ENCODE data around the gene FBRS. TPM values are rescaled to one million over a fixed set of nuclear protein-coding genes. Genes with fewer than 3 reads are reported as not detected.
"Not testable (repeated sequence)": the region's sequence is repeated elsewhere in the genome, so short reads cannot be mapped to it uniquely, and the experiment has no call there.

FBRS gene
- total RNA-seq, 2 experiments from 2014 or later, result 102 to 142 TPM

DNA sequence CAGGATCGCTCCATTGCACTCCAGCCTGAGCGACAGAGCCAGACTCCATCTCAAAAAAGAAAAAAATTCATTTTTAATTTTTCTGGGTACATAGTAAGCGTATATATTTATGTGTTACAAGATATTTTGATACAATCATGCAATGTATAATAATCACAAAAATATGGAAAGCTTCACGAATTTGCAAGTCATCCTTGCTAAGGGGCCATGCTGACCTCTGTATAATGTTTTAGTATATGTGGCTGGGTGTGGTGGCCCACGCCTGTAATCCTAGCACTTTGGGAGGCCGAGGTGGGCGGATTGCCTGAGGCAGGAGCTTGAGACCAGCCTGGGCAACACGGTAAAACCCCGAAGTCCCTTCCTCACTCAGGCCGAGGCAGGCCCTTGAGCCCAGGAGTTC lies 16.9 kb downstream of the FBRS start:
- CTCF ChIA-PET, result interaction anchor here (0.6 to 2.3 kb wide), 3 partner anchors 19 to 245 kb away, joined by 3 to 6 read pairs (median 3); partner anchors contain the start of gene DCTPP1
- no peaks in the 10 kb centered on the region for H3K27me3 Mint-ChIP-seq
- ATAC-seq, result no peak
- no peak overlapping the region for H3K4me3 Mint-ChIP-seq
- no peak for DNase-seq
- H3K27ac Mint-ChIP-seq, result no peak overlapping the region
- H3K4me1 Mint-ChIP-seq, result peaks cover 4% of the 10 kb centered on the region
- H3K9me3 Mint-ChIP-seq (ENCODE audit: low read depth), result no peaks in the 10 kb centered on the region
- peaks cover 5% of the 10 kb centered on the region for H3K36me3 Mint-ChIP-seq

DNA sequence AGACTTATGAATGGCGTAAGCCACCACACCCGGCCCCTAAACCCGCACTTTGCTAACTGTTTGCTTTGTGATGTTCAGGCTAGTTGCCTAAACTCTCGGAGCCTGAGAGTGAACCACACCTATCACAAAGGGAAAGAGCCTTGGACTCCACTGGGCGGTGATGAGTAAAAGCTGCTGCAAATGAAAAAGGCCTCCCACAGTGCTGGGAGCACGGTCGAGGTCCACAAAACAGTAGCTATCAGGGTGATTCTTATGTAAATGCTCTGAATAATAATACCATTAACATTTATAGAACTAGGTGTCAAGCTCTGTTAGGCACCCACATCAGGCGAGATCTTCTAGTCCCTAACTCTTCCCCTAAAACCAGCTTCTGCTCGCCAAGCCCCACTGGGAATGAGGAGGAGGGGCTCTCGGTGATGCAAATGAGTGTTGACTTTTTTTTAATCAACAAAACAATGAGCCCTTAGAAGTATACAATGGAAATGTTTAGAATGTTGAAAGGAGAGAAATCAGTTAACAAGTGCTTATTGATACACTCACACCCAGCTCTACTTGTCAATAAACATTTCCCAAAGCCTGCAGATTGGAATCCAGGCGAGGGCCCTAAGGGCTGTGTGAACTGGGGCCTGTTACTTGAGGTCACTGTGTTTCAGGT lies 19.8 kb downstream of the FBRS start:
- Mint-ChIP-seq H3K36me3 (no peaks in the 10 kb centered on the region), H3K4me3 (no peak overlapping the region), H3K27ac (no peak overlapping the region), H3K27me3 (no peaks in the 10 kb centered on the region), H3K4me1 (peaks cover 4% of the 10 kb centered on the region), H3K9me3 (ENCODE audit: low read depth) (no peaks in the 10 kb centered on the region)
- DNase-seq, result no peak
- CTCF ChIA-PET, result interaction anchor here (0.9 to 4.3 kb wide), 3 partner anchors 10 to 19 kb away, joined by 3 to 18 read pairs (median 3); no protein-coding TSS in a partner anchor
- no peak for ATAC-seq

GRCh38 chr16:30678586-30678970 lies 20.3 kb downstream of the FBRS start:
- peaks cover 4% of the 10 kb centered on the region for H3K4me1 Mint-ChIP-seq
- CTCF ChIA-PET, result interaction anchor here (0.9 to 4.3 kb wide), 2 partner anchors 15 to 19 kb away, joined by 3 to 18 read pairs; no protein-coding TSS in a partner anchor
- H3K4me3 Mint-ChIP-seq, result no peak overlapping the region
- no peaks in the 10 kb centered on the region for H3K9me3 Mint-ChIP-seq (ENCODE audit: low read depth)
- H3K27ac Mint-ChIP-seq, result no peak overlapping the region
- no peaks in the 10 kb centered on the region for H3K27me3 Mint-ChIP-seq
- H3K36me3 Mint-ChIP-seq, result no peaks in the 10 kb centered on the region
- DNase-seq (no peak), ATAC-seq (no peak)

GRCh38 chr16:30680326-30680725 lies 22.1 kb downstream of the FBRS start:
- DNase-seq (no peak), ATAC-seq (no peak)
- no peaks in the 10 kb centered on the region for H3K36me3 Mint-ChIP-seq
- peaks cover 4% of the 10 kb centered on the region for H3K4me1 Mint-ChIP-seq
- no peaks in the 10 kb centered on the region for H3K27me3 Mint-ChIP-seq
- H3K9me3 Mint-ChIP-seq (ENCODE audit: low read depth), result no peaks in the 10 kb centered on the region
- H3K27ac Mint-ChIP-seq, result no peak overlapping the region
- CTCF ChIA-PET, result interaction anchor here (1.1 to 4.3 kb wide), 2 partner anchors 13 to 80 kb away, joined by 3 to 18 read pairs; no protein-coding TSS in a partner anchor
- H3K4me3 Mint-ChIP-seq, result no peak overlapping the region

- Mint-ChIP-seq H3K27ac (no peak overlapping the region), H3K27me3 (no peaks in the 10 kb centered on the region), H3K36me3 (no peaks in the 10 kb centered on the region), H3K4me3 (no peak overlapping the region), H3K4me1 (peaks cover 10% of the 10 kb centered on the region), H3K9me3 (ENCODE audit: low read depth) (no peaks in the 10 kb centered on the region)
- DNase-seq (no peak), ATAC-seq (no peak)
- CTCF ChIA-PET, result interaction anchor here (1.2 kb wide), 1 partner anchor 91 kb away, joined by 3 read pairs; no protein-coding TSS in a partner anchor
Observed at GRCh38 chr16:30688701-30689100, 30.5 kb downstream of the FBRS start.

- ATAC-seq (no peak), DNase-seq (no peak)
- Mint-ChIP-seq H3K9me3 (ENCODE audit: low read depth) (no peaks in the 10 kb centered on the region), H3K4me1 (peaks cover 24% of the 10 kb centered on the region), H3K36me3 (no peaks in the 10 kb centered on the region), H3K27ac (no peak overlapping the region), H3K4me3 (no peak overlapping the region), H3K27me3 (no peaks in the 10 kb centered on the region)
- CTCF ChIA-PET, result interaction anchor here (1.6 to 4.3 kb wide), 4 partner anchors 13 to 140 kb away, joined by 4 to 69 read pairs (median 12); partner anchors contain the start of genes FBRS and PRR14
Observed at GRCh38 chr16:30691907-30692306, 33.7 kb downstream of the FBRS start.

DNA sequence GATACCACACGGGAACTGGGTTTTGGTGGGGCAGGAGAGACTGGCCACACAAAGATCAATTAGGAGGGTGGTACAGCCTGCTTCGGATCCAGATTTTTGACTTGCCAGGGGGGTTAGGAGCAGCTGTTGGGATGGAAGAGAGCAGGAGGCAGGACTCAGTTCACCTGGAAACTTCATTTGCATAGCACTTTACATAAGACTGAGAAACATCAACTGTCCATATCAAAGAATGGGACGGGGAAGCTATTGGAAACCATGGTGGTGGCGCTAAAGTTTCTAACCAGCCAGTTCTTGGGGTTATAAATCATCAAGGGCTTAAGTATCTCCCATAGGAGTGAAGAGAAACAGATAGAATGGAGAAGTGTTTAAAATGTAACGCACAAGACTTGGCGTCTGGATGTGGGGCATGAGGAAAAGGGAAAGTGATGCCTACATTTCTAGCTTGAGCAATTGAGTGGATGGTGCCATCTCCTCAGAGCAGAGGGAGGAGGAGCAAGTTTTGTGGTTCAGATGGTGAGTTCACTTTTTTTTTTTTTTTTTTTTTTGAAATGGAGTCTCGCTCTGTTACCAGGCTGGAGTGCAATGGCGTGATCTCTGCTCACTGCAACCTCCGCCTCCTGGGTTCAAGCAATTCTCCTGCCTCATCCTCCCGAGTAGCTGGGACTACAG lies 34.3 kb downstream of the FBRS start:
- H3K9me3 Mint-ChIP-seq (ENCODE audit: low read depth), result no peaks in the 10 kb centered on the region
- DNase-seq (no peak), ATAC-seq (no peak)
- no peaks in the 10 kb centered on the region for H3K36me3 Mint-ChIP-seq
- H3K27me3 Mint-ChIP-seq, result no peaks in the 10 kb centered on the region
- peaks cover 30% of the 10 kb centered on the region for H3K4me1 Mint-ChIP-seq
- CTCF ChIA-PET, result interaction anchor here (0.7 to 4.3 kb wide), 11 partner anchors 9 to 268 kb away, joined by 3 to 69 read pairs (median 6); partner anchors contain the start of genes FBRS and PRR14
- H3K27ac Mint-ChIP-seq, result no peak overlapping the region
- no peak overlapping the region for H3K4me3 Mint-ChIP-seq

DNA sequence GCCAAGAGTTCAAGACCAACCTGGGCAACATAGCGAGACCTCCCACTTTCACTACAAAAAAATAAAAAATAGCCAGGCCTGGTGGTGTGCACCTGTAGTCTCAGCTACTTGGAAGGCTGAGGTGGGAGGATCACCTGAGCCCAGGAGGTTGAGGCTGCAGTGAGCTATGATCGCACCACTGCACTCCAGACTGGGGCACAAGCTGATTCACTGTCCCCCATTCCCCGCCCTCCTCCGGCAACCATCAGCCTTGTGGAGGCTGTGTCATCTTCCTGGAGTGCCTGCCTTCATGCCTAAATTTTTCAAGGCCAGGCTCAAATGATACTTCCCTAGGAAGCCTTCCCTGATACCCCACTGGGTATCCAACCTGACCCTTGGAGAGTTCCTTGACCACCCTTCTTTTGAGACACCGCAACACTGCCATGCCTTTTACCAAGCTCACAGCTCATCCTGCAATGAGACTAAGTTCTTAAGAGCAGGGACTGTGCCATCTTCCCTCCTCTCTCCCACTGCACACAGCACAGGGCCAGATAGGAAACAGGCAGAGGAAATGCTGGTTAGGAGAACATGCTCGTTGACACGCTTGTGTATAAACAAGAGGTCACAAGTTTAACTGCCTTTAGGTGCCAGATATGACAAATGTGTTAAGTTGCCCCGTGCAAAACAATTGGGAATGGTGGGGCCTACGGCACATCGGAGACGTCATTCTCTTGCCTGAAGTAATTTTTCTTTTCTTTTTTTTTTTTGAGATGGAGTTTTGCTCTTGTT lies 36.9 kb downstream of the FBRS start:
- H3K27ac Mint-ChIP-seq, result peak overlapping the region; percentile 50
- H3K27me3 Mint-ChIP-seq, result peaks cover 2% of the 10 kb centered on the region
- ATAC-seq (no peak), DNase-seq (no peak)
- no peaks in the 10 kb centered on the region for H3K9me3 Mint-ChIP-seq (ENCODE audit: low read depth)
- CTCF ChIA-PET, result interaction anchor here (0.9 to 4.3 kb wide), 9 partner anchors 8 to 63 kb away, joined by 4 to 69 read pairs (median 10); partner anchors contain the start of genes FBRS and PRR14
- peaks cover 9% of the 10 kb centered on the region for H3K36me3 Mint-ChIP-seq
- H3K4me1 Mint-ChIP-seq, result peaks cover 40% of the 10 kb centered on the region
- no peak overlapping the region for H3K4me3 Mint-ChIP-seq

GRCh38 chr16:30696646-30697045 lies 38.4 kb downstream of the FBRS start:
- H3K36me3 Mint-ChIP-seq, result peaks cover 19% of the 10 kb centered on the region
- not testable (repeated sequence) for H3K27ac Mint-ChIP-seq; ATAC-seq; H3K27me3 Mint-ChIP-seq; H3K4me3 Mint-ChIP-seq; H3K9me3 Mint-ChIP-seq (ENCODE audit: low read depth); DNase-seq
- CTCF ChIA-PET, result interaction anchor here (0.9 to 2.6 kb wide), 10 partner anchors 10 to 81 kb away, joined by 3 to 36 read pairs (median 4); partner anchors contain the start of genes FBRS and PRR14
- peaks cover 48% of the 10 kb centered on the region for H3K4me1 Mint-ChIP-seq

DNA sequence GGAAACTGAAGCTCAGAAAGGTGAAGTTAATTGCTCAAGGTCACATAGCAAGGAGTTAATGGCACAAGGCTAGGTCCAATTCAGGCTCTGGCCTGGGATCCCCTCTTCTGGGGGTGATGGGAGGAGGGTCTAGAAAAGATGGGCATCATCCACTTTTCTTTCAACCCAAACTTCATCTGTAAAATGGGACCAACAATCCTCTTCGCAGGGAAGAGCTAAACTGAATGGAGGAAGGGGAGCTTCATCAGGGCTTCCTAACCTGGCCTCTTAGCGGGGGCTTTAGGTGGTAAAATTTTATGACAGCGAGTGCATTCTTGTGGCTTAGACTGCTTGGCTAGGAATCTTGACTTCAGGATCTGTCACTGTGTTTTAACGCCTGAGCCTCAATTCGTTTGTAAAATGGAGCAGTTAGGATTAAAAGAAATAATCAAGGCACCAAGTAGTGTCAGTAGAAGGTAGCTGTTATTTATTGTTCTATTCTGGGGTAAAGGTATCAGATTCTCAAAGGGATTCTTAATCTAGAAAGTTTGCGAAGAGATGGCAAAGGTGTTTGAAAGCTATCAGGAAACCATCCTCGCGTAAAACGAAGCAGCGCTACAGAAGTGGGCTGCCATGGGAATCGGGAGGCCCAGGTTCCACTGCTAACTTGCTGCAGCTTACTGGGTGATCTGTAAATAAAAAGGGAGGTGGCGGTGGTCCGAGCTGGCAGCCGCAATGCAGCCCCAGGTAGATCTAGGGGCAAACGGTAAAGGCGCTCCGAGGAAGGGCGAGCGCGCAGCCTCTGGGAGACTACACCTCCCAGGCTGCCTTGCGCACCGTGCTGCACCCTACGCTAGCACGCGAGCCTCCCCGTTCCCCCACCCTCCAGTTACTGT lies 39.3 kb downstream of the FBRS start:
- H3K9me3 Mint-ChIP-seq (ENCODE audit: low read depth), result no peaks in the 10 kb centered on the region
- peaks cover 2% of the 10 kb centered on the region for H3K27me3 Mint-ChIP-seq
- peak overlapping the region; percentile 94 for H3K4me3 Mint-ChIP-seq

GRCh38 chr16:30698139-30698815 lies 40.0 kb downstream of the FBRS start:
- Mint-ChIP-seq H3K27ac (peak overlapping the region; percentile 99), H3K9me3 (ENCODE audit: low read depth) (no peaks in the 10 kb centered on the region), H3K27me3 (peaks cover 2% of the 10 kb centered on the region), H3K36me3 (peaks cover 22% of the 10 kb centered on the region), H3K4me3 (peak overlapping the region; percentile 94), H3K4me1 (peaks cover 44% of the 10 kb centered on the region)
- CTCF ChIA-PET, result interaction anchor here (0.8 to 2.6 kb wide), 5 partner anchors 32 to 117 kb away, joined by 3 to 36 read pairs (median 3); partner anchors contain the start of genes FBRS and PRR14
- DNase-seq, result peak; percentile 99
- ATAC-seq, result peak; percentile 76

More for the DNA sequence above, 39.3 kb downstream of the FBRS start:
- H3K36me3 Mint-ChIP-seq, result peaks cover 19% of the 10 kb centered on the region
- peak overlapping the region; percentile 99 for H3K27ac Mint-ChIP-seq
- peaks cover 45% of the 10 kb centered on the region for H3K4me1 Mint-ChIP-seq
- peak; percentile 88 for ATAC-seq
- CTCF ChIA-PET, result interaction anchor here (0.6 to 2.6 kb wide), 10 partner anchors 18 to 244 kb away, joined by 3 to 36 read pairs (median 4); partner anchors contain the start of genes FBRS and PRR14
- DNase-seq, result no peak

Data from activated CD8-positive, alpha-beta memory T cell treated with anti-CD3 and anti-CD28 coated beads, Interleukin-2, amount 10 ng/mL, durations not matched to agents 7 days and 5 days (primary cell).